DND-41 (cell line): Measurements from ENCODE around the gene C10orf105.

Experiments
- EZH2 ChIP-seq: IDR thresholded peaks from 3 replicates; pipeline ENCODE4 v1.6.1; 2012; ENCODE audit warnings: borderline replicate concordance, low read depth, mild to moderate bottlenecking, moderate library complexity, low read length, inconsistent platforms; ENCODE audit not compliant: severe bottlenecking
- TF ChIP-seq, protein P1 (sequence below): IDR thresholded peaks from 2 replicates; pipeline ENCODE4 v1.5.1; 2012; ENCODE audit warnings: borderline replicate concordance, low read length, moderate library complexity, mild to moderate bottlenecking; ENCODE audit not compliant: poor library complexity, severe bottlenecking; ENCODE audit errors: extremely low read depth

GRCh38 chr10:71688256-71688655 is 31.3 kb downstream of the C10orf105 start:
- TF ChIP-seq, protein P1, sequence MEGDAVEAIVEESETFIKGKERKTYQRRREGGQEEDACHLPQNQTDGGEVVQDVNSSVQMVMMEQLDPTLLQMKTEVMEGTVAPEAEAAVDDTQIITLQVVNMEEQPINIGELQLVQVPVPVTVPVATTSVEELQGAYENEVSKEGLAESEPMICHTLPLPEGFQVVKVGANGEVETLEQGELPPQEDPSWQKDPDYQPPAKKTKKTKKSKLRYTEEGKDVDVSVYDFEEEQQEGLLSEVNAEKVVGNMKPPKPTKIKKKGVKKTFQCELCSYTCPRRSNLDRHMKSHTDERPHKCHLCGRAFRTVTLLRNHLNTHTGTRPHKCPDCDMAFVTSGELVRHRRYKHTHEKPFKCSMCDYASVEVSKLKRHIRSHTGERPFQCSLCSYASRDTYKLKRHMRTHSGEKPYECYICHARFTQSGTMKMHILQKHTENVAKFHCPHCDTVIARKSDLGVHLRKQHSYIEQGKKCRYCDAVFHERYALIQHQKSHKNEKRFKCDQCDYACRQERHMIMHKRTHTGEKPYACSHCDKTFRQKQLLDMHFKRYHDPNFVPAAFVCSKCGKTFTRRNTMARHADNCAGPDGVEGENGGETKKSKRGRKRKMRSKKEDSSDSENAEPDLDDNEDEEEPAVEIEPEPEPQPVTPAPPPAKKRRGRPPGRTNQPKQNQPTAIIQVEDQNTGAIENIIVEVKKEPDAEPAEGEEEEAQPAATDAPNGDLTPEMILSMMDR = no peak
- no peak for TF ChIP-seq EZH2
